CD4-positive, CD25-positive, alpha-beta regulatory T cell (primary cell): ENCODE measurements around the gene SPATA2L. TPM values are rescaled to one million over a fixed set of nuclear protein-coding genes. Genes with fewer than 3 reads are reported as not detected.

Experiments
- ATAC-seq, 2 donors: fragments of 150-1000 bp; cut with Tn5 transposase; one replicate each; pipeline ENCODE4 v1.10.0; 2021; ENCODE audit warnings: low read depth in 2 of 2, moderate number of reproducible peaks in 2 of 2, moderate library complexity in 1 of 2
- DNase-seq, 3 donors: peaks; one replicate each; pipeline versions ENCODE4 v3.0.0 to v3.0.0-alpha.2; 2012 to 2022; ENCODE audit warnings: mixed read lengths in 1 of 3
- H3K27ac ChIP-seq: one replicate; pipeline ENCODE4 v1.7.0; 2013; ENCODE audit warnings: mild to moderate bottlenecking, low read length; ENCODE audit not compliant: insufficient read depth, poor library complexity, severe bottlenecking
- H3K27me3 ChIP-seq: one replicate; pipeline ENCODE4 v1.7.0; 2013; ENCODE audit warnings: low read length; ENCODE audit not compliant: control insufficient read depth, insufficient read depth
- H3K36me3 ChIP-seq: one replicate; pipeline ENCODE4 v1.7.0; 2013; ENCODE audit warnings: mild to moderate bottlenecking, low read length, moderate library complexity; ENCODE audit not compliant: control insufficient read depth, insufficient read depth
- H3K4me1 ChIP-seq: 2 replicates; pipeline ENCODE4 v1.7.0; 2013; ENCODE audit warnings: mild to moderate bottlenecking, low read length; ENCODE audit not compliant: insufficient read depth, control insufficient read depth, poor library complexity, severe bottlenecking
- H3K4me3 ChIP-seq: one replicate; pipeline ENCODE4 v1.7.0; 2013; ENCODE audit warnings: low read depth, mild to moderate bottlenecking, low read length, moderate library complexity
- H3K9me3 ChIP-seq, 2 experiments: 1 replicate in 1 of 2; 2 replicates in 1 of 2; pipeline ENCODE4 v1.7.0; 2013; ENCODE audit warnings: low read length in 2 of 2, mild to moderate bottlenecking in 1 of 2, moderate library complexity in 1 of 2; ENCODE audit not compliant: control insufficient read depth in 2 of 2
- H3K27ac Mint-ChIP-seq, 3 donors: one replicate each; pipeline ENCODE4 v1.8.0; 2020 to 2022; ENCODE audit warnings: mild to moderate bottlenecking in 3 of 3, mixed read lengths in 3 of 3, moderate library complexity in 2 of 3
- H3K27me3 Mint-ChIP-seq: one replicate; pipeline ENCODE4 v1.8.0; 2022; ENCODE audit warnings: mild to moderate bottlenecking, mixed read lengths
- H3K36me3 Mint-ChIP-seq: one replicate; pipeline ENCODE4 v1.8.0; 2020; ENCODE audit warnings: mixed read lengths
- H3K4me1 Mint-ChIP-seq, 4 donors: one replicate each; pipeline ENCODE4 v1.8.0; 2020 to 2022; ENCODE audit warnings: mixed read lengths in 4 of 4, mild to moderate bottlenecking in 1 of 4
- H3K4me3 Mint-ChIP-seq, 4 donors: one replicate each; pipeline ENCODE4 v1.8.0; 2020 to 2022; ENCODE audit warnings: mild to moderate bottlenecking in 4 of 4, mixed read lengths in 4 of 4, moderate library complexity in 3 of 4
- H3K9me3 Mint-ChIP-seq, 7 donors: one replicate each; pipeline ENCODE4 v1.8.0; 2020 to 2022; ENCODE audit warnings: mixed read lengths in 7 of 7, mild to moderate bottlenecking in 3 of 7, moderate library complexity in 2 of 7
- polyA plus RNA-seq, 4 donors: library from polyadenylated mRNA; unstranded; fragments of 300-500 nt; fragmentation: Illumina TruSeq; gene quantifications; one replicate each; pipeline ENCODE4 v1.2.3, GENCODE V29; 2021
- total RNA-seq: library from RNA; stranded (reverse); gene quantifications from one replicate; pipeline ENCODE4 v1.2.3, GENCODE V29; 2022

Gene SPATA2L
- total and polyA plus RNA-seq, 5 donors from 2014 or later = 5.6 to 15.6 (median 8.4) TPM

GRCh38 chr16:89708481-89708931 is 7.0 kb upstream of the SPATA2L start:
- peaks cover 0 to 15% (median 5%) of the 10 kb centered on the region in 4 donors for H3K4me1 Mint-ChIP-seq
- no peak overlapping the region for H3K27ac Mint-ChIP-seq
- no peaks in the 10 kb centered on the region for H3K27me3 ChIP-seq
- no peaks in the 10 kb centered on the region for H3K27me3 Mint-ChIP-seq
- no peak overlapping the region for H3K27ac ChIP-seq
- no peaks in the 10 kb centered on the region for H3K9me3 ChIP-seq
- H3K9me3 Mint-ChIP-seq = no peaks in the 10 kb centered on the region
- no peak for DNase-seq
- ATAC-seq = no peak
- peaks cover 19% of the 10 kb centered on the region for H3K4me1 ChIP-seq
- H3K36me3 ChIP-seq = no peaks in the 10 kb centered on the region
- no peaks in the 10 kb centered on the region for H3K36me3 Mint-ChIP-seq
- no peak overlapping the region for H3K4me3 Mint-ChIP-seq
- H3K4me3 ChIP-seq = no peak overlapping the region

- Histone ChIP-seq H3K27me3 (no peaks in the 10 kb centered on the region), H3K36me3 (no peaks in the 10 kb centered on the region), H3K4me3 (no peak overlapping the region), H3K27ac (no peak overlapping the region), H3K4me1 (peaks cover 20% of the 10 kb centered on the region), H3K9me3 (no peaks in the 10 kb centered on the region)
- no peak overlapping the region for H3K4me3 Mint-ChIP-seq
- no peak overlapping the region for H3K27ac Mint-ChIP-seq
- H3K9me3 Mint-ChIP-seq = no peaks in the 10 kb centered on the region
- H3K36me3 Mint-ChIP-seq = no peaks in the 10 kb centered on the region
- peaks cover 0 to 20% (median 7%) of the 10 kb centered on the region in 4 donors for H3K4me1 Mint-ChIP-seq
- ATAC-seq = no peak
- H3K27me3 Mint-ChIP-seq = no peaks in the 10 kb centered on the region
- no peak for DNase-seq
Observed at GRCh38 chr16:89707695-89708094, 6.2 kb upstream of the SPATA2L start.

GRCh38 chr16:89706518-89707260 is 5.2 kb upstream of the SPATA2L start:
- Mint-ChIP-seq H3K36me3 (no peaks in the 10 kb centered on the region), H3K9me3 (no peaks in the 10 kb centered on the region), H3K27me3 (no peaks in the 10 kb centered on the region), H3K4me1 (peaks cover 0 to 23% (median 11%) of the 10 kb centered on the region in 4 donors), H3K27ac (no peak overlapping the region), H3K4me3 (no peak overlapping the region)
- Histone ChIP-seq H3K9me3 (no peaks in the 10 kb centered on the region), H3K36me3 (no peaks in the 10 kb centered on the region), H3K27me3 (no peaks in the 10 kb centered on the region), H3K4me1 (peaks cover 18% of the 10 kb centered on the region), H3K4me3 (no peak overlapping the region), H3K27ac (no peak overlapping the region)
- DNase-seq = no peak
- ATAC-seq = no peak

- H3K36me3 ChIP-seq = no peaks in the 10 kb centered on the region
- Mint-ChIP-seq H3K36me3 (no peaks in the 10 kb centered on the region), H3K9me3 (no peaks in the 10 kb centered on the region), H3K4me3 (no peak overlapping the region), H3K4me1 (peaks cover 0 to 23% (median 12%) of the 10 kb centered on the region in 4 donors), H3K27me3 (no peaks in the 10 kb centered on the region), H3K27ac (no peak overlapping the region)
- no peaks in the 10 kb centered on the region for H3K9me3 ChIP-seq
- no peaks in the 10 kb centered on the region for H3K27me3 ChIP-seq
- ATAC-seq (no peak), DNase-seq (no peak)
- no peak overlapping the region for H3K27ac ChIP-seq
- peaks cover 29% of the 10 kb centered on the region for H3K4me1 ChIP-seq
- H3K4me3 ChIP-seq = no peak overlapping the region
Observed at GRCh38 chr16:89705006-89705405, 3.5 kb upstream of the SPATA2L start.

GRCh38 chr16:89704281-89704680 is 2.8 kb upstream of the SPATA2L start:
- no peaks in the 10 kb centered on the region for H3K9me3 ChIP-seq
- DNase-seq (no peak), ATAC-seq (no peak)
- no peak overlapping the region for H3K27ac Mint-ChIP-seq
- no peaks in the 10 kb centered on the region for H3K27me3 ChIP-seq
- no peaks in the 10 kb centered on the region for H3K9me3 Mint-ChIP-seq
- H3K4me1 ChIP-seq = peaks cover 34% of the 10 kb centered on the region
- peaks cover 0 to 27% (median 14%) of the 10 kb centered on the region in 4 donors for H3K4me1 Mint-ChIP-seq
- H3K36me3 ChIP-seq = no peaks in the 10 kb centered on the region
- H3K27ac ChIP-seq = no peak overlapping the region
- no peaks in the 10 kb centered on the region for H3K27me3 Mint-ChIP-seq
- H3K4me3 Mint-ChIP-seq = peak overlapping the region in 1 of 4 donors; percentile 83
- no peak overlapping the region for H3K4me3 ChIP-seq
- H3K36me3 Mint-ChIP-seq = no peaks in the 10 kb centered on the region

GRCh38 chr16:89700649-89701424 is 668 bp downstream of the SPATA2L start:
- H3K36me3 Mint-ChIP-seq = no peaks in the 10 kb centered on the region
- H3K27ac Mint-ChIP-seq = peak overlapping the region in 2 of 3 donors; percentile 71 to 88
- peak overlapping the region; percentile 57 for H3K4me3 ChIP-seq
- H3K4me1 ChIP-seq = peaks cover 41% of the 10 kb centered on the region
- H3K27ac ChIP-seq = peak overlapping the region; percentile 88
- no peaks in the 10 kb centered on the region for H3K27me3 Mint-ChIP-seq
- H3K27me3 ChIP-seq = no peaks in the 10 kb centered on the region
- no peaks in the 10 kb centered on the region for H3K36me3 ChIP-seq
- H3K4me3 Mint-ChIP-seq = peak overlapping the region; percentile 78 to 94 (median 84)
- DNase-seq (peak; percentile 38 to 61 (median 60)), ATAC-seq (peak; percentile 9 to 12)
- H3K9me3 Mint-ChIP-seq = no peaks in the 10 kb centered on the region
- no peaks in the 10 kb centered on the region for H3K9me3 ChIP-seq
- peaks cover 0 to 36% (median 10%) of the 10 kb centered on the region in 4 donors for H3K4me1 Mint-ChIP-seq

- Mint-ChIP-seq H3K27ac (peak overlapping the region; percentile 9 to 81 (median 71)), H3K27me3 (no peaks in the 10 kb centered on the region), H3K4me3 (peak overlapping the region; percentile 78 to 94 (median 81)), H3K9me3 (no peaks in the 10 kb centered on the region), H3K36me3 (no peaks in the 10 kb centered on the region), H3K4me1 (peaks cover 0 to 35% (median 8%) of the 10 kb centered on the region in 4 donors)
- Histone ChIP-seq H3K27me3 (no peaks in the 10 kb centered on the region), H3K27ac (peak overlapping the region; percentile 88), H3K36me3 (no peaks in the 10 kb centered on the region), H3K4me3 (peak overlapping the region; percentile 57), H3K4me1 (peaks cover 41% of the 10 kb centered on the region), H3K9me3 (no peaks in the 10 kb centered on the region)
- ATAC-seq (peak; percentile 22 to 28), DNase-seq (peak; percentile 92 to 96 (median 94))
Observed at GRCh38 chr16:89700100-89700648, 1.3 kb downstream of the SPATA2L start.
